Loucy (cell line): ENCODE data around the gene IDI2.

Experiments
- EZH2phosphoT487 ChIP-seq: fragments of 200-600 bp; IDR thresholded peaks from 2 replicates; pipeline ENCODE4 v1.6.1; 2018; ENCODE audit warnings: antibody characterized with exemption, mild to moderate bottlenecking, moderate library complexity, borderline replicate concordance
- TF ChIP-seq, protein P1 (sequence below): fragments of 200-600 bp; sonication (generic); conservative IDR thresholded peaks from 2 replicates; pipeline ENCODE4 v1.5.1; 2014; ENCODE audit warnings: mild to moderate bottlenecking, antibody characterized with exemption, low read length

DNA sequence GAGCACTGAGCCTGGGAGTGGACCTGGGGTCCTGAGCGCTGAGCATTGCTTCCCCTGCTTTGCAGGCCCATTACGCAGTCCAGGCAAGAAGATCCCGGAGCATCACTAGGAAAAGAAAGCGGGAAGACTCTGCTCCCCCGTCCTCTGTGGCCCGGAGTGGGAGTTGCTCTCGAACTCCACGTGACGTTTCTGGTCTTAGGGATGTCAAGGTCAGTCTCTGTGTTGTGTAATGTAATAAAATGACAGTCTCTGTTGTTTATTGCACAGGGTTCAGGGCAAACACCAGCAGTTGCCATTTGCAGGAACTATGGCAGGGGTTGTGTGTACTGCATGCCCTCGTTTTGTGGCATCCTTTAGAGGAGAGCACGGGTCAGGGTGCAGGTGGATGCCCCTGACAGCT, 10.0 kb downstream of the IDI2 start:
- TF ChIP-seq, protein P1, sequence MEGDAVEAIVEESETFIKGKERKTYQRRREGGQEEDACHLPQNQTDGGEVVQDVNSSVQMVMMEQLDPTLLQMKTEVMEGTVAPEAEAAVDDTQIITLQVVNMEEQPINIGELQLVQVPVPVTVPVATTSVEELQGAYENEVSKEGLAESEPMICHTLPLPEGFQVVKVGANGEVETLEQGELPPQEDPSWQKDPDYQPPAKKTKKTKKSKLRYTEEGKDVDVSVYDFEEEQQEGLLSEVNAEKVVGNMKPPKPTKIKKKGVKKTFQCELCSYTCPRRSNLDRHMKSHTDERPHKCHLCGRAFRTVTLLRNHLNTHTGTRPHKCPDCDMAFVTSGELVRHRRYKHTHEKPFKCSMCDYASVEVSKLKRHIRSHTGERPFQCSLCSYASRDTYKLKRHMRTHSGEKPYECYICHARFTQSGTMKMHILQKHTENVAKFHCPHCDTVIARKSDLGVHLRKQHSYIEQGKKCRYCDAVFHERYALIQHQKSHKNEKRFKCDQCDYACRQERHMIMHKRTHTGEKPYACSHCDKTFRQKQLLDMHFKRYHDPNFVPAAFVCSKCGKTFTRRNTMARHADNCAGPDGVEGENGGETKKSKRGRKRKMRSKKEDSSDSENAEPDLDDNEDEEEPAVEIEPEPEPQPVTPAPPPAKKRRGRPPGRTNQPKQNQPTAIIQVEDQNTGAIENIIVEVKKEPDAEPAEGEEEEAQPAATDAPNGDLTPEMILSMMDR, result no peak
- TF ChIP-seq EZH2phosphoT487, result no peak
